Measurements from ENCODE around the gene GIPC2.
A peak's percentile ranks its signal among the peaks of the same experiment; 100 is the strongest.
"Not testable (repeated sequence)": the region's sequence is repeated elsewhere in the genome, so short reads cannot be mapped to it uniquely, and the experiment has no call there.

Gene GIPC2

GRCh38 chr1:78102082-78102481, 56.3 kb downstream of the GIPC2 start:
- TF ChIP-seq CTCF (IDR thresholded peaks at IDR 0.05; ENCODE audit: borderline replicate concordance, insufficient read depth, low read depth, low read length), result no peak
- no peak overlapping the region for H3K4me3 ChIP-seq (ENCODE audit: low read depth, low read length)

- TF ChIP-seq CTCF (IDR thresholded peaks at IDR 0.05; ENCODE audit: borderline replicate concordance, insufficient read depth, low read depth, low read length), result no peak
- no peak overlapping the region for H3K4me3 ChIP-seq (ENCODE audit: low read depth, low read length)
Measured at GRCh38 chr1:78102916-78103315, 57.1 kb downstream of the GIPC2 start.

GRCh38 chr1:78104322-78104721, 58.6 kb downstream of the GIPC2 start:
- TF ChIP-seq CTCF (IDR thresholded peaks at IDR 0.05; ENCODE audit: borderline replicate concordance, insufficient read depth, low read depth, low read length), result no peak

GRCh38 chr1:78109659-78110058, 63.9 kb downstream of the GIPC2 start:
- H3K4me3 ChIP-seq (ENCODE audit: low read depth, low read length), result not testable (repeated sequence)

More at GRCh38 chr1:78104322-78104721, 58.6 kb downstream of the GIPC2 start:
- H3K4me3 ChIP-seq (ENCODE audit: low read depth, low read length), result no peak overlapping the region

GRCh38 chr1:78113156-78113916, 67.6 kb downstream of the GIPC2 start:
- H3K4me3 ChIP-seq (ENCODE audit: low read depth, low read length), result no peak overlapping the region
- no peak for TF ChIP-seq CTCF (IDR thresholded peaks at IDR 0.05; ENCODE audit: borderline replicate concordance, insufficient read depth, low read depth, low read length)

GRCh38 chr1:78114034-78114956, 68.5 kb downstream of the GIPC2 start:
- H3K4me3 ChIP-seq (ENCODE audit: low read depth, low read length), result no peak overlapping the region
- peak; percentile 50; the same call in 1 of the 2 replicates for TF ChIP-seq CTCF (IDR thresholded peaks at IDR 0.05; ENCODE audit: borderline replicate concordance, insufficient read depth, low read depth, low read length)

- not testable (repeated sequence) for H3K4me3 ChIP-seq (ENCODE audit: low read depth, low read length)
Measured at GRCh38 chr1:78120485-78120884, 74.7 kb downstream of the GIPC2 start.

- H3K4me3 ChIP-seq (ENCODE audit: low read depth, low read length), result no peak overlapping the region
- TF ChIP-seq CTCF (IDR thresholded peaks at IDR 0.05; ENCODE audit: borderline replicate concordance, insufficient read depth, low read depth, low read length), result no peak
Measured at GRCh38 chr1:78121710-78122109, 75.9 kb downstream of the GIPC2 start.
